Neutrophil (primary cell): Measurements from ENCODE around the gene TMEM45A.

Source experiments
- H3K27ac ChIP-seq: fragments of 200-600 bp; sonication (generic); 2 replicates; pipeline ENCODE4 v1.5.1; 2016; ENCODE audit warnings: mild to moderate bottlenecking, moderate library complexity
- H3K27me3 ChIP-seq: fragments of 200-600 bp; sonication (generic); 2 replicates; pipeline ENCODE4 v1.6.0; 2016; ENCODE audit warnings: mild to moderate bottlenecking
- H3K36me3 ChIP-seq: fragments of 200-600 bp; sonication (generic); 2 replicates; pipeline ENCODE4 v1.5.1; 2017
- H3K4me1 ChIP-seq, 2 experiments: fragments of 200-600 bp in 1 of 2; sonication (generic) in 1 of 2; 1 replicate in 1 of 2; 2 replicates in 1 of 2; pipeline versions ENCODE4 v1.5.1 to v1.6.1; 2013 to 2016; ENCODE audit warnings: low read depth in 1 of 2, low read length in 1 of 2, mild to moderate bottlenecking in 1 of 2, moderate library complexity in 1 of 2; ENCODE audit not compliant: control insufficient read depth in 1 of 2, insufficient read depth in 1 of 2
- H3K4me3 ChIP-seq, 2 experiments: fragments of 200-600 bp in 1 of 2; sonication (generic) in 1 of 2; 1 replicate in 1 of 2; 2 replicates in 1 of 2; pipeline ENCODE4 v1.5.1; 2013 to 2016; ENCODE audit warnings: low read depth in 1 of 2, low read length in 1 of 2, mild to moderate bottlenecking in 1 of 2, moderate library complexity in 1 of 2
- H3K9me3 ChIP-seq: fragments of 200-600 bp; sonication (generic); 2 replicates; pipeline ENCODE4 v1.5.1; 2016
- TF ChIP-seq, protein P1 (sequence below): fragments of 200-600 bp; sonication (generic); IDR thresholded peaks from 2 replicates; pipeline ENCODE4 v1.5.1; 2016; ENCODE audit warnings: antibody characterized with exemption

Gene TMEM45A

DNA sequence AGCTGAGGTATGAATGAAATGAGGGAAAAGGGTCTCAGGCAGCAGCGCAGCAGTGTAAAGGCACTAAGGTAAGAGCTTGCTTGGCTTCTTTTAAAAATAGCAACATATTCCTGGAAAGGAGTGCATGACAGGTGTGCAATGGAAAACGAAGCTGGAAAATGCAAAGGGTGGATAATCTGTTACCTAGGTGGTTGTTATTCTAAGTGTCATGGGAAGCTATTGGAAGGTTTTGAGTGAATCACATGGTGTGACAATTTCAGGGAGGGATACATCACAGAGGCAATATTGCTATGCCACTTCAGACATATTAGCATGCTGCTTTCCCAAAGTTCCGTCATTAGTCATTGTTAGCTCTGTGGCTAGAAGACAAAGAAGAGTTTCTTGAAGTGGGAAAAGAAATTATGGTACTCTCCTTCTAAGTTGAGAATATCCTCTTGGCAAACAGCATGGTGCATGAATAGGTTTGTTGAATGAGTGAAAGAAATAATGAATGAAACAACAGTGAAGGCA, 28.7 kb upstream of the TMEM45A start:
- TF ChIP-seq, protein P1, sequence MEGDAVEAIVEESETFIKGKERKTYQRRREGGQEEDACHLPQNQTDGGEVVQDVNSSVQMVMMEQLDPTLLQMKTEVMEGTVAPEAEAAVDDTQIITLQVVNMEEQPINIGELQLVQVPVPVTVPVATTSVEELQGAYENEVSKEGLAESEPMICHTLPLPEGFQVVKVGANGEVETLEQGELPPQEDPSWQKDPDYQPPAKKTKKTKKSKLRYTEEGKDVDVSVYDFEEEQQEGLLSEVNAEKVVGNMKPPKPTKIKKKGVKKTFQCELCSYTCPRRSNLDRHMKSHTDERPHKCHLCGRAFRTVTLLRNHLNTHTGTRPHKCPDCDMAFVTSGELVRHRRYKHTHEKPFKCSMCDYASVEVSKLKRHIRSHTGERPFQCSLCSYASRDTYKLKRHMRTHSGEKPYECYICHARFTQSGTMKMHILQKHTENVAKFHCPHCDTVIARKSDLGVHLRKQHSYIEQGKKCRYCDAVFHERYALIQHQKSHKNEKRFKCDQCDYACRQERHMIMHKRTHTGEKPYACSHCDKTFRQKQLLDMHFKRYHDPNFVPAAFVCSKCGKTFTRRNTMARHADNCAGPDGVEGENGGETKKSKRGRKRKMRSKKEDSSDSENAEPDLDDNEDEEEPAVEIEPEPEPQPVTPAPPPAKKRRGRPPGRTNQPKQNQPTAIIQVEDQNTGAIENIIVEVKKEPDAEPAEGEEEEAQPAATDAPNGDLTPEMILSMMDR: no peak
- Histone ChIP-seq H3K9me3 (no peaks in the 10 kb centered on the region), H3K4me3 (no peak overlapping the region), H3K4me1 (peaks cover 18 to 20% of the 10 kb centered on the region in 2 experiments), H3K27me3 (no peaks in the 10 kb centered on the region), H3K36me3 (no peaks in the 10 kb centered on the region), H3K27ac (no peak overlapping the region)

DNA sequence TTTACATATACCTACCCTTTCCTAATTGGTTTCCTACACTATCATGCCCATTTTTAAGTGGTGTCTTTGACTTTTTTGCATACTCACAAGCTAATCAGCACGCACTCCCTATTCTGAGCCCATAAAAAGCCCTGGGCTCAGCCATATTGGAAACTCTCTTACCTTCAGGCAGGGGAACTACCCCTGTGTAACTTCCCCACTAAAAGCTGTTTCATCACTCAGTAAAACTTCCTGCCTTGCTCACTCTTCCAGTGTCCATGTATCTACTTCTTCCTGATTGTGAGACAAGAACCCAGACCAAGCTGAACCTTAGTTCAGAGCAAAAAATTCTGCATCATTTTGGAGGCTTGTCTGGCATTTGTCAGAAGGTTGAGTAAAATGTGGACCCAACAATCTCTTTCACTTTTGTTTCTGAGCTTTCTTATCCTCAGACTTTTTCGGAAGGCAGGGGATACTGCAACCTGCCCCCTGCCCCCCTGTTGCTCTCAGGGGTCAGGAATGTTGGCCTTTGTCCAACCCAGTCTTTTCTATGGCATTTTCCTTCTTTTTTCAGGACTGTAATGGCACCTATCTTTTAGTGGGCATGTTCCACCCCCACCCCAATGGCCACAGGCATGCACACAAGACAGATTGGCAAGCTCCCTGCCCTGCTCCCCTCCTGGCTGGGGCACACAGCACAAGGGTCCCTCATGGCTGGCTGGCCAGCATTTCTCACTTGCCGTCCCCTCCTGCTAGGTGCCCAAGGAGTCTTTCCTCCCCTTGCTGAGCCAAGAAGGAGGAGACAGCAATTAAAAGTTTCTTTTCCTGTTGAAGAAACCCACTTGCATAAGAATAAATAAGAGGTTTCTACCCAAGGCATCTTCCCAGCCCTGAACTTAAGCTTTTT, 26.3 kb upstream of the TMEM45A start:
- Histone ChIP-seq H3K4me3 (no peak overlapping the region), H3K4me1 (peaks cover 18 to 20% of the 10 kb centered on the region in 2 experiments), H3K27me3 (no peaks in the 10 kb centered on the region), H3K9me3 (no peaks in the 10 kb centered on the region), H3K27ac (peak overlapping the region; percentile 80), H3K36me3 (no peaks in the 10 kb centered on the region)
- TF ChIP-seq, protein P1: no peak

DNA sequence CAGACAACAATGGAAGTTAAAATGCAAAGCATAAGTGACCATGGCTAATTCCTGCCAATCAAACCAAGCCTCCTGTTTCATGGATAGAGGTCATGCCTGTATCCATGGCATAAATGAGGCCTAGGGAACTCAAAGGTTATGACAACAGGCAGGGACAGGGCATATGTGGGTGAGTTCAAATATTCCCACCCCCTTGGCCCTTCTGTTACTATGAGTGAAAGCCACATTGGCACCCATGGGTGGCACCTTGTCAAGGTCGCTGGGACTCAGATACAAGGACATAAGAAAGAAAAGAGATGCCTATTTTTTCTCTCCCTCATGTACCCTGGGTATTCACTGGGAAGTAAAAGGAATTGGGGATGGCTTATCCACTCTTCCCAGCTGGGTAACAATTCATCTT, 25.3 kb upstream of the TMEM45A start:
- peak overlapping the region; percentile 80 for H3K27ac ChIP-seq
- no peaks in the 10 kb centered on the region for H3K36me3 ChIP-seq
- peaks cover 18 to 20% of the 10 kb centered on the region in 2 experiments for H3K4me1 ChIP-seq
- TF ChIP-seq, protein P1: no peak
- no peak overlapping the region for H3K4me3 ChIP-seq
- H3K27me3 ChIP-seq: no peaks in the 10 kb centered on the region
- H3K9me3 ChIP-seq: no peaks in the 10 kb centered on the region

DNA sequence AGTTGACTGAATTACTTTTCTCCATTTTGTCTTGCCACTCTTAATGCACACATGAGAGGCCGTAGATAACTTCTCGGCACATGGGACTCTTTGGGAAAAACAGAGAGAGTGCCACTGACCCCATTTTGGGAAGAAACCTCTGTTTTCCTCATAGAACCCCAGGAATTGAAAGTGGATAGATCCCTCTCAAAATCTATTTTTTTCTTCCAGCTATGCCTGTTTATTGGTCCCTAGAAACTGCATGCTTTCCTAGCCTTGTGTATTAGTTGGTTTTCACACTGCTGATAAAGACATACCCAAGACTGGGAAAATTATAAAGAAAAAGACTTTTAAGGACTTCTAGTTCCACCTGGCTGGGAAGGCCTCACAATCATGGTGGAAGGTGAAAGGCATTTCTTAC, 23.7 kb upstream of the TMEM45A start:
- H3K27ac ChIP-seq: no peak overlapping the region
- H3K9me3 ChIP-seq: no peaks in the 10 kb centered on the region
- no peaks in the 10 kb centered on the region for H3K27me3 ChIP-seq
- TF ChIP-seq, protein P1: no peak
- no peaks in the 10 kb centered on the region for H3K36me3 ChIP-seq
- H3K4me3 ChIP-seq: no peak overlapping the region
- H3K4me1 ChIP-seq: peaks cover 18 to 20% of the 10 kb centered on the region in 2 experiments

DNA sequence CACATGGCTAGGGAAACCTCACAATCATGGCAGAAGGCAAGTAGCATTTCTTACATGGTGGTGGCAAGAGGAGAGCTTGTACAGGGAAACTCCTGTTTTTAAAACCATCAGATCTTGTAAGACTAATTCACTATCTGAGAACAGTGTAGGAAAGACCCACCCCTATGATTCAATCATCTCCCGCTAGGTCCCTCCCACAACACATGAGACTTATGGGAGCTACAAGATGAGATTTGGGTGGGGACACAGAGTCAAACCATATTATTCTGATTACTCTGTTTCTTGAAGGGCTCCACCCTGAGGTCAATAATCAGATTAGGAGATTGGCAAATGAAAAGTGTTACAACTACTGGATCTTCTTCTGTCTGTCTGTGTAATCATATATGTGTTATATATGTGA, 21.5 kb upstream of the TMEM45A start:
- TF ChIP-seq, protein P1: no peak
- no peak overlapping the region for H3K27ac ChIP-seq
- H3K27me3 ChIP-seq: no peaks in the 10 kb centered on the region
- peaks cover 11 to 13% of the 10 kb centered on the region in 2 experiments for H3K4me1 ChIP-seq
- H3K4me3 ChIP-seq: no peak overlapping the region
- no peaks in the 10 kb centered on the region for H3K9me3 ChIP-seq
- H3K36me3 ChIP-seq: no peaks in the 10 kb centered on the region
